ENCODE data around the gene CRY2. TPM values are rescaled to one million over a fixed set of nuclear protein-coding genes. Genes with fewer than 3 reads are reported as not detected.
A peak's percentile ranks its signal among the peaks of the same experiment; 100 is the strongest.

The CRY2 gene
- total and polyA plus RNA-seq, 10 donors = 5.6 to 39.2 (median 32.6) TPM

DNA sequence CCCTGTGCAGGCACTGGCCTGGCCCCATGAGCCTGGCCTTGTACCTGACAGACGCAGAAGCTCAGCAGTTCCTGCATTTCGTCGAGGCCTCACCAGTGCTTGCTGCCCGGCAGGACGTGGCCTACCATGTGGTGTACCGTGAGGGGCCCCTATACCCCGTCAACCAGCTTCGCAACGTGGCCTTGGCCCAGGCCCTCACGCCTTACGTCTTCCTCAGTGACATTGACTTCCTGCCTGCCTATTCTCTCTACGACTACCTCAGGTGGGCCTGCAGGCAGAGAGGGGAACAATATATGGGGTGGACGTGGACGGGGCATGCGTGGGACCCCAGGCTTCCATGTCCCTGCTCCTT is 80.0 kb downstream of the CRY2 start:
- DNase-seq = peak; percentile 78
- 31 to 60% (median 37%) methylated on average over 12 to 15 of the region's 15 CpGs for WGBS, 5 donors
- Histone ChIP-seq H3K27ac (peak overlapping the region in 3 of 8 donors; percentile 24 to 86 (median 80)), H3K4me3 (no peak overlapping the region), H3K27me3 (replicated peaks in 1 of 7) (peaks cover 0 to 36% (median 12%) of the 10 kb centered on the region in 7 donors), H3K9me3 (no peaks in the 10 kb centered on the region), H3K4me1 (peaks cover 9 to 80% (median 50%) of the 10 kb centered on the region in 6 donors), H3K36me3 (peaks cover 0 to 23% (median 6%) of the 10 kb centered on the region in 6 donors)
- TF ChIP-seq POLR2A (IDR thresholded peaks at IDR 0.05) = no peak
- TF ChIP-seq, protein P1, sequence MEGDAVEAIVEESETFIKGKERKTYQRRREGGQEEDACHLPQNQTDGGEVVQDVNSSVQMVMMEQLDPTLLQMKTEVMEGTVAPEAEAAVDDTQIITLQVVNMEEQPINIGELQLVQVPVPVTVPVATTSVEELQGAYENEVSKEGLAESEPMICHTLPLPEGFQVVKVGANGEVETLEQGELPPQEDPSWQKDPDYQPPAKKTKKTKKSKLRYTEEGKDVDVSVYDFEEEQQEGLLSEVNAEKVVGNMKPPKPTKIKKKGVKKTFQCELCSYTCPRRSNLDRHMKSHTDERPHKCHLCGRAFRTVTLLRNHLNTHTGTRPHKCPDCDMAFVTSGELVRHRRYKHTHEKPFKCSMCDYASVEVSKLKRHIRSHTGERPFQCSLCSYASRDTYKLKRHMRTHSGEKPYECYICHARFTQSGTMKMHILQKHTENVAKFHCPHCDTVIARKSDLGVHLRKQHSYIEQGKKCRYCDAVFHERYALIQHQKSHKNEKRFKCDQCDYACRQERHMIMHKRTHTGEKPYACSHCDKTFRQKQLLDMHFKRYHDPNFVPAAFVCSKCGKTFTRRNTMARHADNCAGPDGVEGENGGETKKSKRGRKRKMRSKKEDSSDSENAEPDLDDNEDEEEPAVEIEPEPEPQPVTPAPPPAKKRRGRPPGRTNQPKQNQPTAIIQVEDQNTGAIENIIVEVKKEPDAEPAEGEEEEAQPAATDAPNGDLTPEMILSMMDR (IDR thresholded peaks at IDR 0.05 in 8 of 11, conservative IDR thresholded peaks at IDR 0.05 in 3 of 11) = no peak
- peak; percentile 18 to 61 (median 27) for TF ChIP-seq POLR2AphosphoS5 (IDR thresholded peaks at IDR 0.05)
- intact Hi-C loops (cut with DNase I; ENCODE audit: low total_unique reads) = no loop called here

DNA sequence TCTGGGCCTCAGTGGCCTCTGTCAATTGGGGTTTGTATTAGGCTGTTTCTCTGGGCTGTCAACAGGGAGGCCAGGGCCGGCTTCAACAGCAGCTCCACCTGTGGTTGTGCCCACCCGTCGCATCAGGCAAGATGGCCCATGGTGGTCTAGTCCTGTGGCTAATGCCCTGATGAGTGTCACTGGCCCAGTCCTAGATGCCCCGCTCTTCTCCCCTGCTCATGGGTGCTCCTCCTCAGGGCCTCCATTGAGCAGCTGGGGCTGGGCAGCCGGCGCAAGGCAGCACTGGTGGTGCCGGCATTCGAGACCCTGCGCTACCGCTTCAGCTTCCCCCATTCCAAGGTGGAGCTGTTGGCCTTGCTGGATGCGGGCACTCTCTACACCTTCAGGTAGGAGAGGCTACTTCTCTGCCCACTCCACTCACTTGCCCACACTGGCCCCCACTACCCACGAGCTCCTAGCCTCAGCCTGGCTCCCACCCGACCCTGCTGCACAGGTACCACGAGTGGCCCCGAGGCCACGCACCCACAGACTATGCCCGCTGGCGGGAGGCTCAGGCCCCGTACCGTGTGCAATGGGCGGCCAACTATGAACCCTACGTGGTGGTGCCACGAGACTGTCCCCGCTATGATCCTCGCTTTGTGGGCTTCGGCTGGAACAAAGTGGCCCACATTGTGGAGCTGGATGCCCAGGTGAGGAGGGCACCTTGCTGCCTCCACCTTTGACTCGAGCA is 80.6 kb downstream of the CRY2 start:
- intact Hi-C loops (cut with DNase I; ENCODE audit: low total_unique reads) = no loop called here
- Histone ChIP-seq H3K9me3 (no peaks in the 10 kb centered on the region), H3K4me3 (no peak overlapping the region), H3K36me3 (peaks cover 0 to 29% (median 7%) of the 10 kb centered on the region in 6 donors), H3K4me1 (peaks cover 9 to 78% (median 45%) of the 10 kb centered on the region in 6 donors), H3K27me3 (replicated peaks in 1 of 7) (peaks cover 0 to 31% (median 7%) of the 10 kb centered on the region in 7 donors), H3K27ac (peak overlapping the region in 3 of 8 donors; percentile 24 to 86 (median 80))
- WGBS, 5 donors = 86 to 95% (median 92%) methylated on average over 23 to 27 of the region's 27 CpGs
- TF ChIP-seq POLR2AphosphoS5 (IDR thresholded peaks at IDR 0.05) = peak in 1 of 3 donors; percentile 58
- TF ChIP-seq, protein P1 (IDR thresholded peaks at IDR 0.05 in 8 of 11, conservative IDR thresholded peaks at IDR 0.05 in 3 of 11) = no peak
- DNase-seq = peak; percentile 76

DNA sequence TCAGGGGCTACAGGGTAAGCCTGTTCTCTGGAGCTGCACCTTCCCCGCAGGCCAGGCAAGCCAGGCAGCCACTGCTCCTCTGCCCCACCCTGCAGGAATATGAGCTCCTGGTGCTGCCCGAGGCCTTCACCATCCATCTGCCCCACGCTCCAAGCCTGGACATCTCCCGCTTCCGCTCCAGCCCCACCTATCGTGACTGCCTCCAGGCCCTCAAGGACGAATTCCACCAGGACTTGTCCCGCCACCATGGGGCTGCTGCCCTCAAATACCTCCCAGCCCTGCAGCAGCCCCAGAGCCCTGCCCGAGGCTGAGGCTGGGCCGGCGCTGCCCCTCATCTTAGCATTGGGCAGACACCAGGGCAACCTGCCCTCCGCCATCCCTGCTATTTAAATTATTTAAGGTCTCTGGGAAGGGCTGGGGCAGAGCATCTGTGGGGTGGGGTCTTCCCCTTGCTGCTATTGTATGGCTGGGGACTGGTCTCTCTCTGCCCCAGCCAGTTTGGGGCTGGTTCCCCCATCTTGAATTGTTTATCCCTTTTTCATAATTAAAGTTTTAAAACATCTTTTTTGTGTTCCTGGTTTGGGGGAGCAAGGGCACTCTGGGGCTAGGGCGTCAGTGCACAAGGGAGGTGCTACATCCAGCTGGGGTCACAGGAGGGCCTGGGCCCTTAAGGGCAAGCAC is 81.4 kb downstream of the CRY2 start:
- H3K9me3 ChIP-seq = no peaks in the 10 kb centered on the region
- peak; percentile 77 for DNase-seq
- H3K36me3 ChIP-seq = peaks cover 0 to 37% (median 13%) of the 10 kb centered on the region in 6 donors
- peaks cover 0 to 23% (median 0%) of the 10 kb centered on the region in 7 donors for H3K27me3 ChIP-seq (replicated peaks in 1 of 7)
- 74 to 86% (median 83%) methylated on average over 12 to 13 of the region's 13 CpGs for WGBS, 5 donors
- peak overlapping the region in 4 of 8 donors; percentile 77 to 86 (median 79) for H3K27ac ChIP-seq
- TF ChIP-seq, protein P1 (IDR thresholded peaks at IDR 0.05 in 8 of 11, conservative IDR thresholded peaks at IDR 0.05 in 3 of 11) = no peak
- TF ChIP-seq POLR2AphosphoS5 (IDR thresholded peaks at IDR 0.05) = peak in 1 of 3 donors; percentile 56
- TF ChIP-seq POLR2A (IDR thresholded peaks at IDR 0.05) = no peak
- peaks cover 11 to 79% (median 44%) of the 10 kb centered on the region in 6 donors for H3K4me1 ChIP-seq
- H3K4me3 ChIP-seq = no peak overlapping the region
- intact Hi-C loops (cut with DNase I; ENCODE audit: low total_unique reads) = no loop called here

All from spleen (tissue), 11 donors.